Measurements from ENCODE around the gene CCDC12.

CCDC12 gene

DNA sequence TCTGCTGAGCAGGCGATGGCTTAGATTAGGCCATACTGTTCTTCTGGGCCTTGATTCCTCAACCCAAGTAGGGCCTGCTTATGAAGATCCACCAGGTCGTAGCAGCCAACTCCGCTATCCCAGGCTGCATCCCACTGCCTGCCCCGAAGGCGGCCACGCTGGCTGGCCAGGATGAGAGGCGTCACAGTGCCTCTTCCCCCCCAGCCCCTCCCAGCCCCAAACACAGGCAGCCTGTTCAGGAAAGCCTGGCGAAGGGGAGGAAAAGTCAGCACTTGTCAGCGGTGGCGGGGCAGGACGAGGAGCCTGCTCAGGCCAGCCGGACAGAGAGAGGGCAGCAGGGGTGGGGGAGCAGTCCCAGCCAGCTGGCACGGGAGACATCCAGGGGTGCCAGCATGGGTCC, 87.8 kb downstream of the CCDC12 start:
- no peak for DNase-seq

DNA sequence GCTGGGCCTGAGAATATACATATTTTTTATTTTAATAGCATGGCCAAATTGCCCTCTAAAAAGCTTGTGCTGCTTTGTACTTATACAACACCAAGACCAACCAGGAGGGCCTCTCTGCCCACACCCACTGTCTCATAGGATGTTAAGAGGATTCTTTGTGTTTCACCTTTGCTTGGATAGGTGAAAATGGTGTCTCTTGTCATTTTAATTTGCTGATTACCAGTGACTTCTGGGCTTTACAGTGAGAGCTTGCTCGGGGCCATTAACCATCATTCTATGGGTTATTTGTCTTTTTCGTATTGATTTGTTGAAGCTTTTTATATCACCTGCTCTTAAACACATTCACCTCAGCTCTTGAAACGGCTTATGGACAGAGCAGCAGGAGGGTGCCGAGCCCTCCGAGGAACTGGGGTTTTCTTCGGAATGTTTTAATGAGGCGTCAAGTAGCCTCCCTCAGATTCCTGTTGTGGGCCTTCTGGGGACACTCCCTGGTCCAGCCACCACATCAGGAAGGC, 88.5 kb downstream of the CCDC12 start:
- no peak for DNase-seq

- no peak for DNase-seq
Measured at GRCh38 chr3:46885612-46886011, 90.9 kb downstream of the CCDC12 start.

DNA sequence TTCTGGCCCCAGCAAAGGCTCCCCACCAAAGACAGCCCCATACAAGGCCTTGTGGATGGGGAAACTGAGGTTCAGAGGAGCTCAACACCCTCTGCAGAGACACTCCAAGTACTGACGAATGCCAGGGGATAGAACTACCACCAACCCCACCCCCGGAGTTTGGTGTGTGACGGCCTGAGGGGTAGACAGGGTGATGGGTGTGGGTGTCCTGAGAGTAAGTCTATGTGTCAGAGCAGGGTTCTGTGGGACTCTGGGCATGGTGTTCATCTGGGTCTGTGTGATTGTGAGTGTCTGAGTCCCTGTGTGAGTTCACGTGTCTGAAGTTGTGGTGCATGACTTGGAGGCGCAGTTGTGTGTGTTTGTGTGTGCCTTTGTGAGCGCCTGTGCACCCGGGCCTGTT, 91.6 kb downstream of the CCDC12 start:
- DNase-seq, result no peak

GRCh38 chr3:46884427-46884826, 92.1 kb downstream of the CCDC12 start:
- DNase-seq, result no peak

DNA sequence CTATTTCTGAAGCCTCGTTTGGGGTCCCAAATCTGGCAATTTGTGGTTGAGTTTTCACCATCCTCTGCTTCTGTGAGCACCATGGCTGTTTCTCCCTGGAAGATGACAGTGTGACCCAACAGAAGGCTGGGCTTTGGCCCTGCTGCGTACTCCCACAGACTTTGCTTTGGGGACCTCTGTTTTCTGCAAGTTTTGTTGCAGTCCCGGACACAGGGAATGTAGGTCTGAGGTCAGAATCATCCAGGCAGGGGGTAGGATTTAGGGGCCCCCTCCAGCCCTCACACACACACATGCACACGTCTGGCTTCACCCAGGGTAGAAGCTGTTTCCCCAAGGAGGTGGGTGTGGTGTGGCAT, 92.7 kb downstream of the CCDC12 start:
- no peak for DNase-seq

- no peak for DNase-seq
Measured at GRCh38 chr3:46883054-46883829, 93.3 kb downstream of the CCDC12 start.

- no peak for DNase-seq
Measured at GRCh38 chr3:46882377-46883053, 94.0 kb downstream of the CCDC12 start.

DNA sequence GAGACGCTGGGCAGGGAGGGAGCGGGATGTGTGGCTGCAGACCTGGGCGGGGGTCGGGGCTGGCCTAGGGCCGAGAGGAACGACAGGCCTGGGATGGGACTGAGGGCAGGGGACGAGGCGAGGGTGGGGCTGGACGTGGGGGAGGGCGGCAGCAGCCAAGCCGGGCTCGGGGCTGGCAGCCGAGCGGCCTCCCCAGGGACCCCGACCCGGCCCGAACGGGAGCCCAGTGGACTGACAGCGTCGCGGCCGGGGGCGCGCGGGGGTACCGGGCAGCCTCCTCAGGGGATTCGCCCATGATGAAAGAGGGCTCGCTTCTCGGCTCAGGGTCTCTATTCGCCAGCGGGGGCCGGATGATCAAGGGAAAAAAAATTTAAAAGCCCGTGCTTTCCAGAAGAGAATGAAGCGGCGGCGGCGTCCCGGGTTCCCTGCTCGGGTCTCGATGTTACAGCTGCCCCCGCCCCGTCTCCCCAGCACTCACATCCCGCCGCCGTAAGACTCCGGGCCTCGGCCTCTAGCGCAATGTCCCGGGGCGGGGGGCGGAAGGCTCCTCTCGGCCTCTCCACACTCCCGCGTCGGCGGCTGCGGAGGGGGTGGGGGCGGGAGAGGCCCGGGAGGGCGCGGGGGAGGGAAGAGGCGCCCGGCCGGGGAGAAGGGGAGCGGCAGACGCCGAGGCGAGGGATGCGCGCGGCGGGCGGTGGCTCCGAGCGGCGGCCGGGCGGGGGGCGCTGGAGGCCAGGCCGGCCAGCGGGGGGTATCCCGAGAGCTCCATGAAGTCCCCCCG, 94.8 kb downstream of the CCDC12 start:
- DNase-seq, result no peak

DNA sequence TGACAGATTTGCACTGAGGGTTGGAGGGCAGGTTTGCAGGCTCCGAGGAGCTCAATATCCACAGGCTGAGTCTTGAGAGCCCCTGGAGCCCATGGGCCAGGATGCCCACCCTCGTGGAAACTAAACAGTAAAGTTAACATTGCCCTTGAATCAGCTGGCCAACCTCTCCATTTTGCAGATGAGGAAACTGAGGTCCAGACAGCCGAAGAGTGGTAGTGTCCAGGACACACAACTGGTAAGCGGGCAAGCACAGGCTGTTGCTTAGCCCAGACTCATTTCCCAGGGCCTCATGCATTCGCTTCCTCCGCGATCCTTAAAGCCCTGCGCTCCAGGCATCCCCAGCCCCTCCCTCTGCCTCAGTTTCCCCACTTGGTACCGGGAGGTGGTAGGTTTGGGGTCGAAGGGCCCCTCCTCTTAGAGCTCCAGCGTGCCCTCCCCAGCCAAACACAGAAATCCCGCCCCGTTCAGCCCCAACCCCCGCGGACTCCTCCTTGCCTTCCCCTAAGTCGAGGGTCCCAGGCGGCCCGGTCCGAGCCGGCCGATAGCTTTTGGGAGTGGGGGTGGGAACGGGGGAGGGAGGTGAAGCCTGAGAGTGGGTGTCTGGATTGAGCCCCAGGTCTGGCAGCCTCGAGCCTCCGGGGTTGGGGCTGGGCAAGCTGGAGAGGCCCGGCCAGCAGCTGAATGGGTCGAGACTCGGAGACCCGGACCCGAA, 95.5 kb downstream of the CCDC12 start:
- DNase-seq, result no peak

- DNase-seq, result no peak
Measured at GRCh38 chr3:46878781-46879436, 97.6 kb downstream of the CCDC12 start.

DNA sequence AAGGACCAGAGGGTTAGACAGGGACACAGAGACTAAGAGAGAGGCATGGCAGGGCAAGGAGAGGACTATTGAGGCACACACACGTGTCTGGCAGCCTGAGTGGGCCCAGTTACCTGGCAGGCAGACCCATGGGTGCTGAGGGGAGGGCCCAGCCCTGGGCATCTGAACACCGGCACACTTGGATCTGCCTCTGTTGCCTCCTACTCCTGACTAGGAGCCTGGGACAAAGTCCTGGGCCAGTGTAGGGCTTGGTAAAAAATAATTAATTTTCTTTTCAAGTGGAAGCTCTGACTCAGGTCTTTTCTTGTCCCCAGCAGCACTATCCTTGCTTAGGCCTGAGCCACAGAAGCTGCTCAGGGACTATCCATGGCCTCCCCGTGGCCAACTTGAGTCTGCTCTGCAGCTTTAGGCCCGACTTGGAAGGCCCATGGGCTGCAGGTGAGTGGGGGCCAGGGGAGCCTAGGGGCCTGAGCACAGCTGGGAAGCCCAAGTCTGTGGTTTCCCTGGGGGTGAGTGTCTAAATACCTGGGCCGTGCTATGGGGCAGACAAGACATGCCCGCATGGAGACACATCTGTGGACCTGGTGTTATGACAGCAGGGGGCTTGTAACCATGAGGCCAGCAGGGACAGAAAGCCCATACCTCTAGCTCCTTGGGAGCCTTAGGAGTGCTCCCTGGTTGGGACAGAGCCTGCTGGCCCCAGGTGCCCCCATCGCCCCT, 99.0 kb downstream of the CCDC12 start, which contains the start of gene PTH1R:
Gene PTH1R (plus strand): TSS at position 316 of the 720 bp plus-strand sequence. CDS start 5,839 bp downstream, outside the sequence.
- DNase-seq, result no peak

GRCh38 chr3:46876313-46877300, 99.9 kb downstream of the CCDC12 start:
- no peak for DNase-seq

DNA sequence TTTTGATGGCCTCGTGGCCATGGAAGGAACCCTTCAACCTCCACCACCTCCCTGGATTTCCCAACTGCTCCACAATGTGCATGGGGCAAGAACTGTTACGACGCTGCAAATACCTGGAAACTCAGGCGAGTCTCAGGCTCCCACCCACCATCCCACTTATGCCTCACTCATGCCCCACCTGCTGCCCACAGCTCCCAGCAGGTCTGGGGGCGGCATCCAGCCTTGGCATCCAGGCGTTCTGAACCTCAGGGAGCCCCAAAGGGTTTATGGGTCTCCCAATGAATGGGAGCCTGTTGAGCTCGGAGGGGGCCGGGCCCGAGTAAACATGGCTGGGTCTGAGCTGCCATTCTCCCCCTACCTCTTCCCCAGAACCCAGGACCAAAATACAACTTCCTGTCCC, 101.0 kb downstream of the CCDC12 start:
- no peak for DNase-seq

DNA sequence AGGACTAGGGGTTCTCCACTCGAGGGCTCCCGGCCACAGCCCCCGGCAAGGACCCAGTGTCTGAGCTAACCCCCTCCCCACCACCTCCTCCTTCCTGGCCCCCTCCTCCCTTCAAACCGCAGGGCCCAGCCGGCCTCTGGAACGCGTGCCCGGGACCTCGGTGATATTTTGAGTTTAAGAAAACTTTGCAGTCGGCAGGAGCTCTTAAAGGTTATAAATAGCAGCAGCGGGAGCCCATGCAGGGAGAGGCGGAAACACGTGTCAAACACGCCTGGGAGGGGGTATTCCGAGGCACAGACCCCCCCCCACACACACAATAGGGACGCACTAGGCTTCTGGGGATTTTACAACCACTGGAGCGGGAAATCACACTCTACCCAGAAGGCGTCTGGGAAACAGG, 102.1 kb downstream of the CCDC12 start:
- DNase-seq, result no peak

- no peak for DNase-seq
Measured at GRCh38 chr3:46873521-46873920, 103.0 kb downstream of the CCDC12 start.

All from cortex of kidney (tissue), 1 donor.